ENCODE measurements around the gene TIMP2.

TIMP2 gene

GRCh38 chr17:78862073-78863023 is 62.8 kb downstream of the TIMP2 start:
- DNase-seq, result no peak

DNA sequence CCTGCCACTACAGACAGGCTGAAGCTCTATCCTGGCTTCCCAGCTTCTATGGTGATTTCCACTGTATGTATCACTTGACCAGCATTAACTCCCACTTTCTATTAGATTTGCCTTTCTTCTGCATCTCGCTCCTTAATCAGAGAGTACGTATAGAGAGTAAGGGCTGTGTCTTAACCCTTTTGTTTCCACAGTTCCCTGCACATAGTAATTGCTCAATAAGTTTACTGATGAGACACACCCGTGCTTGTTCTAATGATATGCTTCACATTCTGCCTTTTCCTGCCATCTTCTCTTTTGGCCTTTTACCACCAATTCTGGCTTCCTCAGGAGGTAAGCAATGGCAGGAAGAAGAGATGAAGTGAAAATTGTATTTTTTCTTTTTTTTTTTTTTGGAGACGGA is 64.0 kb downstream of the TIMP2 start:
- no peak for DNase-seq

GRCh38 chr17:78859051-78859450 is 66.1 kb downstream of the TIMP2 start:
- no peak for DNase-seq

GRCh38 chr17:78857266-78857665 is 67.9 kb downstream of the TIMP2 start:
- no peak for DNase-seq

- DNase-seq, result no peak
These were observed 69.5 kb downstream of the TIMP2 start for GRCh38 chr17:78855561-78856165.

GRCh38 chr17:78854508-78854907 is 70.7 kb downstream of the TIMP2 start:
- DNase-seq, result no peak

GRCh38 chr17:78853926-78854394 is 71.2 kb downstream of the TIMP2 start:
- no peak for DNase-seq

GRCh38 chr17:78852709-78853121 is 72.5 kb downstream of the TIMP2 start:
- DNase-seq, result no peak

DNA sequence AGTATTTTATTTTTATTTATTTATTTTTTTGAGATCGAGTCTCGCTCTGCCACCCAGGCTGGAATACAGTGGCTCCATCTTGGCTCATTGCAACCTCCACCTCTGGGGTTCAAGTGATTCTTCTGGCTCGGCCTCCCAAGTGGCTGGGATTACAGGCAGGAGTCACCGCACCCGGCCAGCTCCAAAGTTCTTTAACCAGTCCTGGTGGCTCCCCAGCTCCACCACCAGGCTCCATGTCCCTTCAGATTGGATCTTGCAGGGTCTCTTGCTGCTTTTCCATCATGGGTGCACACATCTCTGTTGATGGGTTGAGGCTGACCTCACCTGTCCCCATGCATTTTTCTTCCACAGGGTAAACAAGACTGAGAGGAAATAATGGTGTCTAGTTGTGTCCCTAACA is 76.2 kb downstream of the TIMP2 start:
- DNase-seq, result no peak

GRCh38 chr17:78847052-78847451 is 78.1 kb downstream of the TIMP2 start:
- no peak for DNase-seq

DNA sequence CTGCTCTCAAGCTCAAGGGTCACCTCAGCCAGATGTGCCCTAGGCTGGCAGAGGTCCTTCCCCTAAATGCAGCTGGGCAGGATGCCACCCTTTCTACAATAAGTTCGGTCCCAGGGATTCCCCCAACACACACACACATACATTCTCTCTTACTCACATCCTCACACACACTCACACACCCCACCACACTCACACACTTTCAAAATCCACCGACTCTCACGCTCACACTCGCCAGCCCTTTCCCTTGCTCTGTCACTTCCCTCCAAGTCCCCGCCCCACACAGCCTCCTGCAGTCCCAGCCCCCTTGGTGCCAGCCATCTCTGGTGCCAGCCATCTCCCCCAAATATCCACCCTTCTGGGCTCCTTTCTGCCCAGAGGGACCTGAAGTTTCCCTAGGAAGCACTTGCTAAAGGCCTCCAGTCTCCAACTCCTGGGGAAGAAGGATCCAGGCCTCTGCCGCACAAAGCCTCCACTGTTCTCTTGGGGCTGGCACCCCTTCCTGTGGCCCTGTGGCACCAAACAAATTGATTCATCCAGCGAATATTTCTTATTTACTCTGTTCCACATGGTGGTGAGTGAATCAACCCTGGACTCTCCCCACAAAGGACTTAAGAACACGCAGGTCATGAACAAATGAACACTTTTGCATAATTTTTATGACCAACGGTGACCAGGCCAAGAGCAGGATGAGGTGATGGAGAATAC is 80.7 kb downstream of the TIMP2 start:
- DNase-seq, result no peak

GRCh38 chr17:78842881-78843565 is 82.2 kb downstream of the TIMP2 start:
- DNase-seq, result peak; percentile 75

- DNase-seq, result peak; percentile 100
These were observed 84.2 kb downstream of the TIMP2 start, which contains the start of gene USP36 for GRCh38 chr17:78840780-78841611. USP36 (minus strand) TSS chr17:78840814; CDS start chr17:78836363, 4,451 bp downstream.

DNA sequence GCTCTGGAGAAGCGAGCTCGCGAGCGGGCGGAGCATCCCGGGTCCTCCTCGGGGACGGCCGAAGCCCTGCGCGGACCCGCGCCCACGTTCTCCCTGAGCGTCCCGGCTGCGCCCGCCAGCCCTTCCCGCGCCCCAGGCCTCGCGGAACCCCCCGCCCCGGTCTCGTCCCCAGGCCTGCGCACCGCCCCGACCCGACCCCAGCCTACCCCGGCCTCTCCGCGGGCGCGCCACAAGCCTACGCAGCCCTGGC is 84.7 kb downstream of the TIMP2 start:
- no peak for DNase-seq

DNA sequence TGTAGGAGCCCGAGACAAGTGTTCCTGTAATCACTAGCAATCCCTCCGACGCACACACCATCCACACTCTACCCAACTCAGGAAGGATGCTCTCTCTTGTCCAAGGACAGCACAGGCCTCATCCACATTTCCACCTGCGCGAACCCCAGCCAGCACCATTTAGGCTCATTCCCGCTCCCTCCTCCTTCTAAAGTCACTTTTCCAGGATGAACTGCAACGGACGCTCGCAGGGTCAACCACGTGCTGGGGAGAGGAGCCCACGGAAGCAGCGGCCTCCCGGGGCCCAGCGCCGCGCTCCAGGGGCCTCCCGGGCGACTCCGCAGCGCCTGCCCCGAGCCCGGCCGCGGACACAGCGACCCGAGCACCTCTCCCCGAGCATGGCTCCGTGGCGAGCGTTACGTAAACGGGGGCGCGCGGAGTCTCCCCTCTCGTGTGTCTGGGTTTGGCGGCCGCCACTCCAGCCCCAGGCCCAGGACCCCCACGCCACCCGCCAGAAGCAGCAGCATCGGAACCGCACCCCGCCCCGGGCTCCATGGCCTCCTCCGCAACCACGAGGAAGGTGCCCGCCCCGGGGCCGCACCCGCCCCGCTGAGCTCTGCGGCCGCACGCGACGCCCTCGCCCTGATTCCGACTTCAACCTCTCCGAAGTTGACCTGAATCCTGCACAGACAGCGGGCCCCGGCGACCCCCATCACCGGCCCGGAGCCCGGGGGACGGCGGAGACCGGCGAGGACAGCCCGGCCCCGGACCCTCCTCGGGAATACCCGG is 85.2 kb downstream of the TIMP2 start:
- DNase-seq, result peak; percentile 39

DNA sequence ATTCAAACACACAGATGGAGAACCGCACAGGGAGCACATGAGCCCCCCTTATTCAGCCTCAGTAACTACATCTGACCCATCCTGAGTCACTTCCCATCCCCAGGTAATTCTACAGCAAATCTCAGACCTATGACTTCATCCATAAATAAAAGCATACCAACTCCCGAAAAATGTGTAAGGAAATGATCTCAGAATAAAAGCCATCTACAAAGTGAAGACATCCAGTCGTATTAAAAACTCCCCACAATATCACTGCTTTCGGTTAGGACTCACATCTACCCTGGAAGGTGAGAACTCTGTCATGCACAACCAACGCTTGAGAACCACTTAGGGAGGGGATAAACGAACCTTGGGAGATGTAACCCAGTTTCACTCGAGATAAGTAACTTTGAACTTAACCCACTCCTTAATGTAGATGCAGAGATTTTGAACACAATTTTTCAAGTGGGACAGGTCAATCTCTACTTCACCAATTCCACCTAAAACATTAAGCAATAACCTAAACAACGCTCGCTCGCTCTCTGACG is 85.9 kb downstream of the TIMP2 start:
- peak; percentile 18 for DNase-seq

DNA sequence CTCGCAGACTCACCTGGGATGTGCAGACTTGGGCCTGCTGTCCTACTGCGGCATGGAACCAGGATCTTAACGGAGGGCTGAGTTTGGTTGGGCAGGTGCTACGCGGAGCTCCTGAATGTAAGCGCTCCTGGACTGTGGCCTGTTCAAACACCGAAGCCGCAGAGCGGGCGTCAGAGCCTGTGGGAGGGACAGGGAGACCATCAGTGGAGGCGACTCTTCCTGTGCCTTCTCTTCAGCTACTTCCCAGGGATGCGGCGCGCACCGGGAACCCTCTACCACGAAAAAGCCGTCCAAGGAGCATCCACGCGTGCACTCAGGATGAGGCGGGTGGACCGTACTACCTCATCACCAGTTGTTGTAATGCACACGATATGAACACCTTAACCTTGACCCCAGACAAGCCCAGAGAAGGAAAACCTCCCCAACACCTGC is 86.6 kb downstream of the TIMP2 start:
- DNase-seq, result no peak

- DNase-seq, result no peak
These were observed 88.7 kb downstream of the TIMP2 start for GRCh38 chr17:78836420-78837021.

- no peak for DNase-seq
These were observed 90.6 kb downstream of the TIMP2 start for GRCh38 chr17:78834571-78834970.

DNA sequence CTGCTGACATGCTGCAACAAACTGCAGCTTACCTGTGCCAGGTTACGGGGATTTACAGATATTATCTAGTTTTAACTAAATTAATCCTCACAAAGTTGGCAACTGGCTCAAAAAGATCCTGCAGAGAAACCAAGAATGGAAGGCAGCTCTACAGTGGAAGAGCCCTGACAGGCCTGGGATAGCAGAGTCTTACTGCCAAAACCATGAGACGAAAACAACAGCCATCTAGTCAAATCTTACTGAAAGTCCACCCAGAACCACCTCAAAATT is 92.7 kb downstream of the TIMP2 start:
- DNase-seq, result no peak

Measured in RPMI8226 (cell line).